D341Med (cell line): ENCODE measurements around the gene CD274.

Source experiments
- DNase-seq: peaks from one replicate; pipeline ENCODE4 v3.0.0; 2012; ENCODE audit warnings: low spot score

Gene CD274

GRCh38 chr9:5500441-5501235 lies 50.3 kb downstream of the CD274 start:
- DNase-seq = no peak

DNA sequence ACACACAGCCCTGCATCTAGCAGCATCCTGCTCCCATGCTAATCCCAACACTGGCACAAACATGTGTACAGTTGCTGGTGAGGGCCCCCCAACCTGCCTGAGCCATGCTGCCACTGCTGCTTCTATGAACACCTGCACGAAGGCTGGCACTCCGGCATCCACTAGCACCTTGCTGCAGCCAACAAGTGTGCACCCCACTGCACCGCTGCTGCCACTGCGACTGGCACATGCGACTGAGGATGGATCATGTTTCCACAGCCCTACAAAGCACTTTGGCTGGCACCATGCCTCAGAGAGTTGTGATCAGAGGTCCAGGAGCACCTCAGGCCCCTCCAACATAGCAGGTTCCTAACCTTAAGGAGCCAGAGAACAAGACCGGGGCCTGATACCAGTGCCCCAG lies 52.2 kb downstream of the CD274 start:
- no peak for DNase-seq

DNA sequence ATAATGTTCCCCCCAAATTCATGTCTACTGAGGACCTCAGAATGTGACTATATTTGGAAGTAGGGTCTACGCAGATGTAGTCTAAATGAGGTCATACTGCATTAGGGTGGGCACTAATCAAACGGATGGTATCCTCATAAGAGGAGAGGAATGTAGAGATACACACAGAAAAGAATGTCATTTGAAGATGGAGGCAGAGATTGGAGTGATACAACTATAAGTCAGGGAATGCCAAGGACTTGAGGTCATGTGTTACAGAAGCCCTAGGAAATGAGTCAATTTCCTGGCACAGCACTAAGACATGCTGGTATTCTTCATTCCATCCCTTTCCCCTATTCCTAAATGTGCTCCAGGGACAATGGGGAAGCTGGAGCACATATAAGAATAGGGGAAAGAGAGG lies 59.2 kb downstream of the CD274 start:
- no peak for DNase-seq

GRCh38 chr9:5510360-5510931 lies 60.1 kb downstream of the CD274 start, which contains the start of gene PDCD1LG2:
TSS of gene PDCD1LG2 (plus strand) at chr9:5510531. CDS start at chr9:5522547, 12,016 bp downstream.
- DNase-seq = no peak

DNA sequence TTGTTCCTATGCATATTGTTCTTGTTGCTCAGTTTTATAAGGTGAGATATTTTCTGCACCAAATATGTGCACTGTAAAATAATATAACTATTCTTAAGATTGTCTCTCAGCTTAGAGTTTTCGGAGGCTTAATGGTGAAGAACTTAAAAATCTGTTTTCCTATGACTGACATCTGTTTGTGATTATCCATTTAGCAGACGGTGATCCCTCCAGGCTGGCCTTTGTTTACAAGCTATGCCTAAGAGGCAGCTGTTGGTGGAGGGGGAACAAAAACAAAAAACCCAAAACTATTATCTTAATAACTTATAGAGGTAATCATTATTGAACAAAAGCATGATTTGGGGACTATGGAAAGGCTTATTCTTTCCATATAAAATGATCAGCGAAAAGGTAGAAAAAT lies 60.6 kb downstream of the CD274 start:
- DNase-seq = peak; percentile 49

GRCh38 chr9:5511476-5511875 lies 61.1 kb downstream of the CD274 start:
- no peak for DNase-seq

- DNase-seq = no peak
These were observed 61.7 kb downstream of the CD274 start for GRCh38 chr9:5511935-5512580.

GRCh38 chr9:5512658-5513452 lies 62.5 kb downstream of the CD274 start:
- no peak for DNase-seq

GRCh38 chr9:5513966-5514616 lies 63.7 kb downstream of the CD274 start:
- no peak for DNase-seq

GRCh38 chr9:5514617-5515260 lies 64.4 kb downstream of the CD274 start:
- DNase-seq = no peak

GRCh38 chr9:5515261-5515650 lies 64.9 kb downstream of the CD274 start:
- no peak for DNase-seq

- DNase-seq = no peak
These were observed 66.3 kb downstream of the CD274 start for GRCh38 chr9:5516453-5517220.

DNA sequence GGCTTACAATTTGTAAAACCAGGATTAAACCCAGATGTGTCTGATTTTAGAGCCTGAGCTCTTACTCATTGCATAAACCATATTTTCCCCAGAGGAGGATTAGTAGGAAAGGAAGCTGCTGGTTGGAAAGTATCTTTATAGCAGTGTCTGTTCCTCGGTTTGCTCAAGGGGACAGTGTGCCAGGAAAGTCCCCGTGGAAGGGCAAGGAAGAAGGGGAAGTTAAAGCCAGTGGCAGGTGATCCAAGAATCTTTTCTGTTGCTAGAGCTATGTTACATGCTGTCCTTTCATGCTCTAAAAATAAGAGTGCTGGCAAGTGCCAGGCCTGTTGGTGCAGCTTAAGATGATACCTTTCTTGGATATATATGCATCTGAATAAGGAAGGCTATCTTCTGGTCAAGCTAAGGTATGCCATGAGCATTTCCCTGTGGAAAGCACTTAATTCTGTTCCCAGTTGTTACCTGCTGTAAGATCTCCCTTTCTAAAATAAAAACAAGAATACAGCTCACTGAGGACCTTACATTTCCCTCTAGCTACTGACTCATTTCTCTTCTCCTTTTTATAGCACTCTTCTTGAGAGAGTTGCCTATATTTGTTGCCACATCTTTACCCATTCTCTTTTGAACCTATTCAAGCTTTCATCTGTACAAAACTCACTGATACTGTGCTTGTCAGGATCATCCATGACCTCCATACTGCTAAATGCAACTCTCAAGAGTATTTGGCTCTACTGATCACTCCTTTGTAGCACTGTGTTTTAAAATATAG lies 68.0 kb downstream of the CD274 start:
- DNase-seq = no peak

DNA sequence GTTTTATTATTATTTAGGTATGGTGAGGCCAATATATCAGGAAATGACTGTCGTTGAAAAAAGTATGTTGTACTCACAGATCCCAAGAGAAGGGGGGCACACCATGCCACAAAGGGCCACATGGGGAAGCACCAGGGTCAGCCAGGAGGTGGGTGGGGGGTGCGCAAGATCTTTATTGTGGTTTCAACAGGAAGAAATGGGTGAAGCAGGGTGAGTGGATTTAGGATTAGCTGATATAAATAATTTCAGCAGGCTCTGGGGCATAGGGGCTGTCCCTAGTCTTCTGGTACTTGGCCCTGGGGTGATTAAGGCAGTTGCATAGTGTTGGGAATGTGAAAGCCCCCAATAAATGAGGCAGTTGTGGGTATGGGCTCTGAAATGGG lies 68.6 kb downstream of the CD274 start:
- no peak for DNase-seq
